ENCODE measurements around the gene ACD.

Gene ACD

GRCh38 chr16:67661101-67661761 lies 1.2 kb upstream of the ACD start:
- no peak for DNase-seq

GRCh38 chr16:67660564-67661028 lies 536 bp upstream of the ACD start, which contains the start of gene PARD6A:
Gene PARD6A (plus strand): TSS chr16:67660960. CDS start chr16:67661039, 79 bp downstream.
- DNase-seq, result peak; percentile 94

GRCh38 chr16:67658849-67659674 lies 998 bp downstream of the ACD start:
- DNase-seq, result no peak

GRCh38 chr16:67657751-67658518 lies 2.1 kb downstream of the ACD start:
- no peak for DNase-seq

GRCh38 chr16:67657017-67657608 lies 2.9 kb downstream of the ACD start:
- DNase-seq, result no peak

GRCh38 chr16:67656344-67657016 lies 3.6 kb downstream of the ACD start:
- no peak for DNase-seq

- no peak for DNase-seq
Observed at GRCh38 chr16:67655363-67655762, 4.7 kb downstream of the ACD start.

- DNase-seq, result no peak
Observed at GRCh38 chr16:67654403-67654911, 5.6 kb downstream of the ACD start.

- no peak for DNase-seq
Observed at GRCh38 chr16:67653789-67654402, 6.2 kb downstream of the ACD start.

GRCh38 chr16:67653128-67653788 lies 6.8 kb downstream of the ACD start:
- no peak for DNase-seq

GRCh38 chr16:67652578-67653127 lies 7.4 kb downstream of the ACD start:
- no peak for DNase-seq

- no peak for DNase-seq
Observed at GRCh38 chr16:67651847-67652246, 8.2 kb downstream of the ACD start.

GRCh38 chr16:67651039-67651438 lies 9.0 kb downstream of the ACD start:
- DNase-seq, result no peak

- no peak for DNase-seq
Observed at GRCh38 chr16:67650023-67650422, 10.0 kb downstream of the ACD start.

- no peak for DNase-seq
Observed at GRCh38 chr16:67649494-67649931, 10.5 kb downstream of the ACD start.

GRCh38 chr16:67648764-67649407 lies 11.2 kb downstream of the ACD start:
- no peak for DNase-seq

GRCh38 chr16:67648088-67648763 lies 11.8 kb downstream of the ACD start:
- DNase-seq, result no peak

GRCh38 chr16:67647681-67648080 lies 12.4 kb downstream of the ACD start:
- DNase-seq, result no peak

GRCh38 chr16:67647111-67647651 lies 12.9 kb downstream of the ACD start:
- no peak for DNase-seq

Data from right forelimb (tissue), 1 donor.